SH-SY5Y (cell line): ENCODE measurements around the gene RABL2B.

ENCODE experiments used
- GATA2 ChIP-seq: IDR thresholded peaks from 2 replicates; pipeline ENCODE4 v1.6.1; 2011; ENCODE audit warnings: mild to moderate bottlenecking, low read depth, low read length
- GATA3 ChIP-seq: IDR thresholded peaks from 2 replicates; pipeline ENCODE4 v1.6.1; 2011; ENCODE audit warnings: low read depth, mild to moderate bottlenecking, low read length, moderate library complexity

Gene RABL2B

DNA sequence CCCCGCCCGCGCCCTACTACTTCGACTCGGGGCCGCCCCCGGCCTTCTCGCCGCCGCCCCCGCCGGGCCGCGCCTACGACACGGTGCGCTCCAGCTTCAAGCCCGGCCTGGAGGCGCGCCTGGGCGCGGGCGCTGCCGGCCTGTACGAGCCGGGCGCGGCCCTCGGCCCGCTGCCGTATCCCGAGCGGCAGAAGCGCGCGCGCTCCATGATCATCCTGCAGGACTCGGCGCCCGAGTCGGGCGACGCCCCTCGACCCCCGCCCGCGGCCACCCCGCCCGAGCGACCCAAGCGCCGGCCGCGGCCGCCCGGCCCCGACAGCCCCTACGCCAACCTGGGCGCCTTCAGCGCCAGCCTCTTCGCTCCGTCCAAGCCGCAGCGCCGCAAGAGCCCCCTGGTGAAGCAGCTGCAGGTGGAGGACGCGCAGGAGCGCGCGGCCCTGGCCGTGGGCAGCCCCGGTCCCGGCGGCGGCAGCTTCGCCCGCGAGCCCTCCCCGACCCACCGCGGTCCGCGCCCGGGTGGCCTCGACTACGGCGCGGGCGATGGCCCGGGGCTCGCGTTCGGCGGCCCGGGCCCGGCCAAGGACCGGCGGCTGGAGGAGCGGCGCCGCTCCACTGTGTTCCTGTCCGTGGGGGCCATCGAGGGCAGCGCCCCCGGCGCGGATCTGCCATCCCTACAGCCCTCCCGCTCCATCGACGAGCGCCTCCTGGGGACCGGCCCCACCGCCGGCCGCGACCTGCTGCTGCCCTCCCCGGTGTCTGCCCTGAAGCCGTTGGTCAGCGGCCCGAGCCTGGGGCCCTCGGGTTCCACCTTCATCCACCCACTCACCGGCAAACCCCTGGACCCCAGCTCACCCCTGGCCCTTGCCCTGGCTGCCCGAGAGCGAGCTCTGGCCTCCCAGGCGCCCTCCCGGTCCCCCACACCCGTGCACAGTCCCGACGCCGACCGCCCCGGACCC lies 62.9 kb downstream of the RABL2B start:
- TF ChIP-seq GATA2 (no peak), GATA3 (no peak)

DNA sequence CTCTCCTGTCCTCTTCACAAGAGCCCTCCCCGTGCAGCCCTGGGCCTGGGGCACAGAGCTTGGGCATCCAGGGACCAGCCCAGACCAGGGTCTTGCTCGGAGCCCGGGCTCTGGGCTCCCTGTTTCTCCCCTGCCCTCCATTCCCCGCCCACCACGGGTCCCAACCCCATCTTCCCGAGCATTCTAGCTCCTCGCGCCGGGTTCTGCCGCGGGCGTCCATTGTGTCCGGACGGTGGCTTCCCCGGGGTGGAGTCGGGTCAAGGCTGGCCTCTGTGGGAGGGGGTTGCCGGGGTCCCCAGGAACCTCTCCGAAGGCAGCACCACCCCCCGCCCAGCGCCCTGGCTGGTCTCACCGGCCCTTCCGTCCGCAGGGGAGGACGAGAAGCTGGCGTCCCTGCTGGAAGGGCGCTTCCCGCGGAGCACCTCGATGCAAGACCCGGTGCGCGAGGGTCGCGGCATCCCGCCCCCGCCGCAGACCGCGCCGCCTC lies 63.6 kb downstream of the RABL2B start:
- TF ChIP-seq GATA3 = no peak
- TF ChIP-seq GATA2 = no peak

DNA sequence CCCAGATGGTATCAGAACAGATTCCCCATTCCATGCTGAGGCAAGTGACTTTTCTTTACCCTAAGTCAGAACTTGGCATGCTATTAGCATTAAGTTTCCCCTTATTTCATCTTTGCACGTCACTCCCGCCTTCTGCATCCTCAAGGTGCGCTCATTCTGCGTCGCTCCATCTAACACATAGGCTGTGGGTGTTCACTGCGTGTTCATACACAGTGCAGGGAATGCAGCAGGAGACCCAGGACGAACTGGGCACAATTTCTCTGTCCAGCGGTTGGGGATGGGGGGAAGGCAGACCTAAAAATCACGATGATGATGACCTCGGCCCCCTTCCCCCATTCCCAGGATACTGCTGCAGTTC lies 65.1 kb downstream of the RABL2B start:
- no peak for TF ChIP-seq GATA2
- TF ChIP-seq GATA3 = no peak

DNA sequence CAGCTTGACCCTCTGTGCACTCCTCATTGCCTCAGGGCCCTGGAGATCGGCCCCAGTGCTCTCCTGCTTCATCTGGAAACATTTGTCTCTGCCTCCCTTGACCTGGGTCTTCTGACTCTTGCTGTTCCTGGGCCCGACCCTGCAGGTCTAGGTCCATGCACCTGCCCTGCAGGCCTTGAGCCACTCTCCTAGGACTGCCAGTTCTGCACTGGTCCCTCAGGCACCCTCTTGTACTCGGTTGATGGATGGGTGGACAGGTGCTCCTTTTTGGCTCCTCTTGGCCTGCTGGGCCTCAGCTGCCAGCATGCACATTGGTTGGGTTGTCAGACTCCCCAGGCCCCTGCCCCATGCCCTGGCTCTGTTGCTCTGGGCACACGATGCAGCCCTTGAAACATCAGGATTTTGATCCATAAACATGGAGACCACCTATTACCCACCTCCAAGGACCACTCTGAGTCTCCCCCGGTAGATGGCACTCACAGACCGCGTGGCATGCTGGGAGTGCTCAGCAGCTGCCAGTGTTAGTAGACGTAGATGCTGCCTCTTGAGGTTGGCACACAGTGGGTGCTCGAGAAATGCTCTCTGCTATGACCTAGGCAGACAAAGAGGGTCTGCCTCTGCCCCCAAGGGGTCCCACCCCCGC lies 65.6 kb downstream of the RABL2B start:
- TF ChIP-seq GATA2 (no peak), GATA3 (no peak)
